ENCODE results near the gene SIPA1L3.

The SIPA1L3 gene

DNA sequence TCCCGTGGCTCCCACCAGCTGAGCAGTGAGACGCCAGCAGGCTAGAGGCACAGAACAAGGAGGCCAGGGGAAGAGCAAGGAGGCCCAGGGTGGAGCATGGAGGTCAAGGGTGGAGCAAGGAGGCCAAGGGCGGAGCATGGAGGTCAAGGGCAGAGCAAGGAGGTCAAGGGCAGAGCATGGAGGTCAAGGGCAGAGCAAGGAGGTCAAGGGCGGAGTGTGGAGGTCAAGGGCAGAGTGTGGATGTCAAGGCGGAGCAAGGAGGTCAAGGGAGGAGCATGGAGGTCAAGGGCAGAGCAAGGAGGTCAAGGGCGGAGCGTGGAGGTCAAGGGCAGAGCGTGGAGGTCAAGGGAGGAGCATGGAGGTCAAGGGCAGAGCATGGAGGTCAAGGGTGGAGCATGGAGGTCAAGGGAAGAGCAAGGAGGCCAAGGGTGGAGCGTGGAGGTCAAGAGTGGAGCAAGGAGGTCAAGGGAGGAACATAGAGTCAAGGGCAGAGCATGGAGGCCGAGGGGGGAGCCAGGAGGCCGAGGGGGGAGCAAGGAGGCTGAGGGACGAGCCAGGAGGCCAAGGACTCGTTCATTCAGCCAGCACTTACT, 289.3 kb downstream of the SIPA1L3 start:
- no peak for DNase-seq (ENCODE audit: low read depth)
- TF ChIP-seq CTCF (IDR thresholded peaks at IDR 0.05; ENCODE audit: insufficient read depth, low read depth, low read length, missing control alignments) = no peak
- no peak overlapping the region for H3K4me3 ChIP-seq (ENCODE audit: low read depth, low read length)

- H3K4me3 ChIP-seq (ENCODE audit: low read depth, low read length) = no peak overlapping the region
- DNase-seq (ENCODE audit: low read depth) = no peak
- TF ChIP-seq CTCF (IDR thresholded peaks at IDR 0.05; ENCODE audit: insufficient read depth, low read depth, low read length, missing control alignments) = no peak
These were observed 290.1 kb downstream of the SIPA1L3 start for GRCh38 chr19:38196948-38197656.

GRCh38 chr19:38197937-38198704, 291.1 kb downstream of the SIPA1L3 start:
- DNase-seq (ENCODE audit: low read depth) = no peak
- no peak for TF ChIP-seq CTCF (IDR thresholded peaks at IDR 0.05; ENCODE audit: insufficient read depth, low read depth, low read length, missing control alignments)
- H3K4me3 ChIP-seq (ENCODE audit: low read depth, low read length) = no peak overlapping the region

- no peak for TF ChIP-seq CTCF (IDR thresholded peaks at IDR 0.05; ENCODE audit: insufficient read depth, low read depth, low read length, missing control alignments)
- no peak overlapping the region for H3K4me3 ChIP-seq (ENCODE audit: low read depth, low read length)
- no peak for DNase-seq (ENCODE audit: low read depth)
These were observed 292.3 kb downstream of the SIPA1L3 start for GRCh38 chr19:38199340-38199739.

DNA sequence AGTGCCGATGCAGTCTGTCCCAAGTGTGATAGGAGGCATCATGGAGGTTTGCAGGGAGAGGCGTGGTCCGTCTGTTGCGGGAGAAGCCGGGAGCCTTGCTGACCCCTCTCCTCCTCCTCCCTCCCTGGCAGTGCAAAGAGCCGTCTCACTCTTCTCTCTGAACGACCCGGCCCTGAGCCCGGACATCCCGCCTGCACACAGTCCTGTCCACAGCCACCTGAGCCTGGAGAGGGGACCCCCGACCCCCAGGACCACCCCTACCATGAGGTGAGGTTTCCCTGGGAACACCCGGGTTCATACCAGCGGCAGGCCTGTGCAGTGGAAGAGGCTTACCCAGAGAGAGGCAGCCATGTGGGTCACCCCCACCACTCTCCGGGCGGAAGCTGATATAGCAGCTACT, 294.7 kb downstream of the SIPA1L3 start:
- H3K4me3 ChIP-seq (ENCODE audit: low read depth, low read length) = no peak overlapping the region
- DNase-seq (ENCODE audit: low read depth) = no peak
- TF ChIP-seq CTCF (IDR thresholded peaks at IDR 0.05; ENCODE audit: insufficient read depth, low read depth, low read length, missing control alignments) = no peak

GRCh38 chr19:38202504-38202903, 295.5 kb downstream of the SIPA1L3 start:
- no peak for TF ChIP-seq CTCF (IDR thresholded peaks at IDR 0.05; ENCODE audit: insufficient read depth, low read depth, low read length, missing control alignments)
- DNase-seq (ENCODE audit: low read depth) = no peak
- H3K4me3 ChIP-seq (ENCODE audit: low read depth, low read length) = no peak overlapping the region

Data from GM12865 (cell line).